Measurements from ENCODE around the gene SGMS1.

DNA sequence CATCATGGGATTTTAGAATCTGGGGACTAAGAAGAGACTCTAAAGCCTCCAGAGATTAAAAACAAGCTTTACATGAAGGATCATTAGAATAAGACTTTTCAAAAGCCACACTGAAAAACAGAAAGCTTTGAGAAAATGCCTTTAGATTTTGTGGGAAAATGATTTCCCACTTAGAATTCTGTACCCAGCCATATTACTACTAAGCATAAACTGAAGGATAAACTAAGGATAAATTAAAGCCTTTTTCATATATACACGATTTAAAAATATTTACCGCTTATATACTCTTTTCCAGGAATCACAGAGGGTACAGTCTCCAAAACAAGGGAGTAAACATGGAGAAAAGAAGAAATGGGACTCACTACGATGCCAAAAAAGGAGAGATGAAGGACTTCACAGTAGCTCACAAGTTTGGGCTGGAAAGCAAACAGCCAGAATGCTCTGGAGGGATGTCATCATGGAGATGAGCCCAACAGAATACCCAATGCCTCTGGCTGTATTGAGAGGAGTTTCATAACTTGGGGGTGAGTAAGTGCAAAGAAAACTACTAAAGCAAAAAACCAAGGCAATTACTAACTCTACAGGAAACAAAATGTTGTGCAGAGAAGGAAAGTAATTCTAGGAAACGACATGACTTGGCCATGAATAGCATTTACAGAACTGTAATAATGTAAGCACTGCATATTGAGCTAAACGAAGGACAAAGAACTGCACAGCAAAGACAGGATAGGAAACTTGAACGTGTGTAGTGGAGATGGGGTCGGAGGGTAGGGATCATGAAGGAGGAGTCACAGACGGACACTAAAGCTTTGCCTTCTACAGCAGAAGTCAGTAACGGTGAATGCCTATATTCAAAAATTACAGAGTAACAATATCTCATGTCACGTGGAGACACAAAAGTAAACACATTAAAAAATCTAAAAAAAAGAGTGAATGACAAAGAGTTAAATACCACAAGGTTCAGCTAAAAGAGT is 311.0 kb downstream of the SGMS1 start:
- TF ChIP-seq, protein P1, sequence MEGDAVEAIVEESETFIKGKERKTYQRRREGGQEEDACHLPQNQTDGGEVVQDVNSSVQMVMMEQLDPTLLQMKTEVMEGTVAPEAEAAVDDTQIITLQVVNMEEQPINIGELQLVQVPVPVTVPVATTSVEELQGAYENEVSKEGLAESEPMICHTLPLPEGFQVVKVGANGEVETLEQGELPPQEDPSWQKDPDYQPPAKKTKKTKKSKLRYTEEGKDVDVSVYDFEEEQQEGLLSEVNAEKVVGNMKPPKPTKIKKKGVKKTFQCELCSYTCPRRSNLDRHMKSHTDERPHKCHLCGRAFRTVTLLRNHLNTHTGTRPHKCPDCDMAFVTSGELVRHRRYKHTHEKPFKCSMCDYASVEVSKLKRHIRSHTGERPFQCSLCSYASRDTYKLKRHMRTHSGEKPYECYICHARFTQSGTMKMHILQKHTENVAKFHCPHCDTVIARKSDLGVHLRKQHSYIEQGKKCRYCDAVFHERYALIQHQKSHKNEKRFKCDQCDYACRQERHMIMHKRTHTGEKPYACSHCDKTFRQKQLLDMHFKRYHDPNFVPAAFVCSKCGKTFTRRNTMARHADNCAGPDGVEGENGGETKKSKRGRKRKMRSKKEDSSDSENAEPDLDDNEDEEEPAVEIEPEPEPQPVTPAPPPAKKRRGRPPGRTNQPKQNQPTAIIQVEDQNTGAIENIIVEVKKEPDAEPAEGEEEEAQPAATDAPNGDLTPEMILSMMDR (IDR thresholded peaks at IDR 0.05): no peak
- TF ChIP-seq POLR2A (IDR thresholded peaks at IDR 0.05): no peak
